Activated CD8-positive, alpha-beta memory T cell treated with anti-CD3 and anti-CD28 coated beads for 1 hour (primary cell): ENCODE data around the gene EIF4EBP3.

Experiments
- DNase-seq, 2 donors: peaks; one replicate each; pipeline ENCODE4 v3.0.0-alpha.2; 2020; ENCODE audit warnings: low read depth in 1 of 2; ENCODE audit errors: extremely low read depth in 1 of 2

The EIF4EBP3 gene

GRCh38 chr5:140547508-140548299 lies at the start of gene EIF4EBP3:
Gene EIF4EBP3 (plus strand): TSS chr5:140547662. CDS start chr5:140547738, 76 bp downstream.
- DNase-seq = peak; percentile 61 to 77

- no peak for DNase-seq
These were observed 49.6 kb upstream of the EIF4EBP3 start for GRCh38 chr5:140497897-140498296.

GRCh38 chr5:140498591-140498990 lies 48.9 kb upstream of the EIF4EBP3 start:
- DNase-seq = no peak

- no peak for DNase-seq
These were observed 44.6 kb upstream of the EIF4EBP3 start for GRCh38 chr5:140502834-140503233.

GRCh38 chr5:140509898-140510297 lies 37.6 kb upstream of the EIF4EBP3 start:
- DNase-seq = no peak

GRCh38 chr5:140513124-140513523 lies 34.3 kb upstream of the EIF4EBP3 start:
- no peak for DNase-seq

GRCh38 chr5:140524003-140524402 lies 23.5 kb upstream of the EIF4EBP3 start:
- no peak for DNase-seq

GRCh38 chr5:140540227-140540626 lies 7.2 kb upstream of the EIF4EBP3 start:
- no peak for DNase-seq

GRCh38 chr5:140542972-140543371 lies 4.5 kb upstream of the EIF4EBP3 start:
- DNase-seq = no peak

GRCh38 chr5:140544986-140545385 lies 2.5 kb upstream of the EIF4EBP3 start:
- no peak for DNase-seq

GRCh38 chr5:140545606-140546005 lies 1.9 kb upstream of the EIF4EBP3 start:
- DNase-seq = no peak

GRCh38 chr5:140546851-140547507 lies 483 bp upstream of the EIF4EBP3 start:
- DNase-seq = no peak

- DNase-seq = no peak
These were observed 832 bp downstream of the EIF4EBP3 start for GRCh38 chr5:140548300-140548688.

GRCh38 chr5:140548791-140549190 lies 1.3 kb downstream of the EIF4EBP3 start:
- no peak for DNase-seq

- DNase-seq = no peak
These were observed 2.0 kb downstream of the EIF4EBP3 start for GRCh38 chr5:140549237-140550144.

- DNase-seq = no peak
These were observed 3.0 kb downstream of the EIF4EBP3 start for GRCh38 chr5:140550147-140551079.

GRCh38 chr5:140551872-140552271 lies 4.4 kb downstream of the EIF4EBP3 start:
- no peak for DNase-seq

GRCh38 chr5:140553657-140554056 lies 6.2 kb downstream of the EIF4EBP3 start:
- no peak for DNase-seq

GRCh38 chr5:140554454-140554853 lies 7.0 kb downstream of the EIF4EBP3 start:
- no peak for DNase-seq

GRCh38 chr5:140555747-140556312 lies 8.4 kb downstream of the EIF4EBP3 start:
- DNase-seq = no peak
